ENCODE results near the gene SLC2A4.
"Not testable (repeated sequence)": the region's sequence is repeated elsewhere in the genome, so short reads cannot be mapped to it uniquely, and the experiment has no call there.

SLC2A4 gene

DNA sequence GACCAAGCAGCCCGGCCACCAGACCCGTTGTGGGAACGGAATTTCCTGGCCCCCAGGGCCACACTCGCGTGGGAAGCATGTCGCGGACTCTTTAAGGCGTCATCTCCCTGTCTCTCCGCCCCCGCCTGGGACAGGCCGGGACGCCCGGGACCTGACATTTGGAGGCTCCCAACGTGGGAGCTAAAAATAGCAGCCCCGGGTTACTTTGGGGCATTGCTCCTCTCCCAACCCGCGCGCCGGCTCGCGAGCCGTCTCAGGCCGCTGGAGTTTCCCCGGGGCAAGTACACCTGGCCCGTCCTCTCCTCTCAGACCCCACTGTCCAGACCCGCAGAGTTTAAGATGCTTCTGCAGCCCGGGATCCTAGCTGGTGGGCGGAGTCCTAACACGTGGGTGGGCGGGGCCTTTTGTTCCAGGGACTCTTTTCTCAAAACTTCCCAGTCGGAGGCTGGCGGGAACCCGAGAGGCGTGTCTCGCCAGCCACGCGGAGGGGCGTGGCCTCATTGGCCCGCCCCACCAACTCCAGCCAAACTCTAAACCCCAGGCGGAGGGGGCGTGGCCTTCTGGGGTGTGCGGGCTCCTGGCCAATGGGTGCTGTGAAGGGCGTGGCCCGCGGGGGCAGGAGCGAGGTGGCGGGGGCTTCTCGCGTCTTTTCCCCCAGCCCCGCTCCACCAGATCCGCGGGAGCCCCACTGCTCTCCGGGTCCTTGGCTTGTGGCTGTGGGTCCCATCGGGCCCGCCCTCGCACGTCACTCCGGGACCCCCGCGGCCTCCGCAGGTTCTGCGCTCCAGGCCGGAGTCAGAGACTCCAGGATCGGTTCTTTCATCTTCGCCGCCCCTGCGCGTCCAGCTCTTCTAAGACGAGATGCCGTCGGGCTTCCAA, at the start of gene SLC2A4:
Gene SLC2A4 (plus strand): TSS at position 645 of the 879 bp plus-strand sequence. CDS start 217 bp downstream, at position 862.
- in situ Hi-C loops (cut with MboI; ENCODE audit: low sequenced_read_pairs), result no loop called here

DNA sequence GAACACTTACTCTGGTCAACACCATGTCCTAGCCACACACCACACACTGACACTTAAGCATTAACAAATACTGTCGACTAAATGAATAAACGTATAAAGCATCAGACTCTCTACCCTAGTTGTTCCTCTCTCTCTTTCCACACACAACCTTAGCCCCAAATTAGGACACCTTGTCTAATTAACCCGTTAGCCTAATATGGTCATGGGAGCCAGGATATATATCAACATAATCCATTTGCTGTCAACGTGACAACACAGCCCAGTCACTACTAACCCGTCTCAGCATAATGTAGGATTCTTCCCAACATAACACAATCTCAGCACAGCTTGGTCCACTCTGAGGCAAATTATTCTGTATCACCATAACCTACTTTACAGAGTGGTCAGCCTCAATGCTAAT, 49.4 kb upstream of the SLC2A4 start:
- in situ Hi-C loops (cut with MboI; ENCODE audit: low sequenced_read_pairs), result no loop called here

DNA sequence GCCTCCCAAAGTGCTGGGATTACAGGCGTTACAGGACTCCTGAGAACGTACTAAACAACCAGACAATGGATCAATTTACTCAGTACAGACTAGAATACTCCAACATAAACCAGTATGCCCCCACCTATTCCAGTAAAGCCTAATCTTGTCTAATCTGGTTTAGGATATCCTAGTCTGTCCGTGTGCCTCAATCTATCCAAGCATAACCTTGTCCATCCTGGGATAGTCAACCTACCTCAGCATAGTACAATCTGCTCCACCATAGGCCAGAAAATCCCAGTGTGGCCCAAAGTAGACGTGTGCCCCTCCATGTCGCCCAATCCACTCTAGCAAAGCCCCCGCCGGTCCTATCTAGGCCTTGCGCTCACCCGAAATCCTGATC, 47.8 kb upstream of the SLC2A4 start:
- in situ Hi-C loops (cut with MboI; ENCODE audit: low sequenced_read_pairs), result no loop called here

DNA sequence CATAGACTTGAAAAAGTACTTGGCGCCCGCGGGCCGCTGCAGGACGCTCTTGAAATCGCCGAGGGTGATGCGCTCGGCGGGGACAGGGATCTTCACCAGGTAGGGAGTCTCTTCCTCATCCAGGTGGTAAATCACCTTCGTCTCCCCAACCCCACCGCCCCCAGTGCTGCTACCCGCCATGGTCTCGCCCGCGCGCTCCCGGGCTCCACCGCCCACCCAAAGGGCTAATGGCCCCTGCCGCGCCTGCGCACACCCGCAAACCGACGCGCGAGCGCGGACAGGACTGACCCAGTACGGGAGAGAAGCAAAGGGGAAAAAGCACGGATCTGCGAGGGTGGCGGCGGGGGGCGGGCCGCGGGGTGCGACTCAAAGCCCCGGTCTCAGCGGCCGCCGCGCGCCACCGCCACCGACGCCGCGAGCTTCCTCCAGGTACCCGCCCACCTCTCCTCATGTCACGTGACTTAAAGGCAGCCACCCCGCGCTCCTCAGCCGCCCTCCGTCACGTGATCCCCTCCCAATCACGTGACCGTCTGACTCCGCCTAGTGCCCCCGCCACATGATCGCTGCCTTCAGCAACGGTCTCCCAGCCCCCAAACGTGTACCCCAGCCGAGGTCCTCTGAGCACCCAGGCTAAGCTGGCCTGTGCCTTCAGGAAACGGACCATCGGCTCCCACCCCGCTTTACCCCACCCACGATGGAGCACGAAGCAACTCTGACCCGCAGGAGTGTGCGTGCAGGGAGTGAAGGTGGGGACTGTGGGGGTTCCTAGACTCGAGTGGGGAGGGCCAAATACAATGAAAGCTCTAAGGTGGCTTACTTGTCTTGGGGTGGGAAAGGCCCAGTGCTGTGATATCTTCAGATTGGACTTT, 47.2 kb upstream of the SLC2A4 start, which contains the start of gene DVL2:
Gene DVL2 (minus strand): TSS at position 435 of the 869 bp plus-strand sequence. CDS start 255 bp downstream, at position 180.
- in situ Hi-C loops (cut with MboI; ENCODE audit: low sequenced_read_pairs), result no loop called here

DNA sequence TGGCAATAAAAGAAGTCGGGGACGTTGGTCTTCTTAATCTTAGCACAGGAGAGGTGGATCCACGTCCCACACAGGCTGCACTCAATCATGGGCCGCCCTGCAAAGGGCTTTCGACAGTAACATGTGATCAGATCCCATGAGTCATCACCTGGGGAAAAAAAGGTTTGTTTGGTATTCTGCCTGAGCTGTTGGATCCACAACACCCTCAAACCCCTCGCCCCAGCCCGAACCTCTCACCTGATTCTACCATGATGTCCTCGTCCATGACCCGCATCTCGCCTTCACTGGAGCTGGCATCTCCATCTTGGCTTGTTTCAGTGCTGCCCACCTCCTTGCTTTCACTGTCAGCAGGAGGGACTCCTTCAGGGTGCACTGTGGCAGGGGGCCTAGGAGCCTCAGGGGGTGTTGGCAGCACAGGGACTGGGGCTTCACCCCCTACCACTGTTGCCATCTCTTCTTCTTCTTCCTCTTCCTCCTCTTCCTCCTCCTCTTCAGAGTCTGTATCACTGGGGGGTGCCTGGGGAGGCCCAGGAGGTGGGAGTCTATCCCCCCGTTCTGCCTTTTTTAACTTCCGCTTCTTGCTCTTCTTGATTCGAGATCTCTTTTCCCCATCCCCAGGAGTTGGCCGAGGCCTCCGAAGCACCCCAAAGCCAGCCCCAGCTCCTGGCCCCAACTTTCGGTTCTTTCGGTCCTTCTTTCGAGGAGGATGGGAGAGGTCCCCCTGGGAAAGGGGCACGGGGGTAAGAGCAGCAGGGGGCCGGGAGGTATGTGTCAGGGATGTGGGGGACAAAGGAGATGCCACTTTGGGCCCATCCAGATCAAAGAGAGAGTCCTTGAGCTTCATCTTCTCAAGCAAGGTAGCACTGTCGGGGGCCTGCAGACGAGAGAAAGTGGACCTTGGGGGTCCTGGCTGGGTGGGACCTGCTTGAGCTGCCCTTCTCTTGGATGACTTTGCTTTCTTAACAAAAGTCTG, 45.5 kb upstream of the SLC2A4 start:
- in situ Hi-C loops (cut with MboI; ENCODE audit: low sequenced_read_pairs), result no loop called here

DNA sequence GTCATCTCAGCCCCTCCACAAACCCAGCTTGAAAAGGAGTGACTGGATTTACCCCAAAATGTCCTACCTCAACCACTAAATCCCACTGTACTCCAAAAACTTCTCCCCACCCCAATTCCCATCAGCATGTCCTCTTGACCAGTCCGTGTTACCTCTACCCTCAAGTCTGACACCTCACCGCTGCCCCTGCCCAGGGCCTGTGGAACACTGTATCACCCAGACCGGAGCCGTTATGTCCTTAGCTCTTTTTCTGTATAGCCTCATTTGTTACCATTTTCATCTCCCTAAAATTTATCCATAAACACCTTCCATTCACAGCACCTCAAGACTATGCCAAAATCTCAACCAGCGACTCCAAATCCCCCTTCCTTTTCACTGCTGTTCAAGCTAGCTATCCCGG, 44.7 kb upstream of the SLC2A4 start:
- in situ Hi-C loops (cut with MboI; ENCODE audit: low sequenced_read_pairs), result no loop called here

DNA sequence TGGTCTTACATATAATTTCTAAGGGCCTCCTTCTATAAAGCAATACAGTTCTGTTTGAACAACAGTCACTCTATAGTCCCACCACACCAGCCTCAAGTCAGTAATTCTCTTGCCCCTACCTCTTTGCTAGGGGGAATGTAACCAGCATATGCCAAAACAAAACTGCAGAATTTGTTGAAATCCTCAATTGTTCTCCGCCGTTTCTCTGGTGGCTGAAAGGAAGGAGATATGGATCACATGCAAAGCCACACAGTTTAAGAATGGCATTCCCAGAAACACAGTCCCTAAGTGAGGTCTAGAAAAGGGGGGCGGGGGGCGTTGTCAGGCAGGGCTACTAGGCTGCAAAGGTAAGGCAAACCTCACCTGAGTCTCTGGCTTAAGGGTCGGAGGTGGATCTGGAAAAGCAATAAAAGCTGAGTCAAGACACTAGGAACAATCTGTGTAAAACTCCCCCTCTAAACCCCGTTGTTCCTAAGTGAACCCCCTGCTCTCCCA, 44.2 kb upstream of the SLC2A4 start:
- in situ Hi-C loops (cut with MboI; ENCODE audit: low sequenced_read_pairs), result no loop called here

DNA sequence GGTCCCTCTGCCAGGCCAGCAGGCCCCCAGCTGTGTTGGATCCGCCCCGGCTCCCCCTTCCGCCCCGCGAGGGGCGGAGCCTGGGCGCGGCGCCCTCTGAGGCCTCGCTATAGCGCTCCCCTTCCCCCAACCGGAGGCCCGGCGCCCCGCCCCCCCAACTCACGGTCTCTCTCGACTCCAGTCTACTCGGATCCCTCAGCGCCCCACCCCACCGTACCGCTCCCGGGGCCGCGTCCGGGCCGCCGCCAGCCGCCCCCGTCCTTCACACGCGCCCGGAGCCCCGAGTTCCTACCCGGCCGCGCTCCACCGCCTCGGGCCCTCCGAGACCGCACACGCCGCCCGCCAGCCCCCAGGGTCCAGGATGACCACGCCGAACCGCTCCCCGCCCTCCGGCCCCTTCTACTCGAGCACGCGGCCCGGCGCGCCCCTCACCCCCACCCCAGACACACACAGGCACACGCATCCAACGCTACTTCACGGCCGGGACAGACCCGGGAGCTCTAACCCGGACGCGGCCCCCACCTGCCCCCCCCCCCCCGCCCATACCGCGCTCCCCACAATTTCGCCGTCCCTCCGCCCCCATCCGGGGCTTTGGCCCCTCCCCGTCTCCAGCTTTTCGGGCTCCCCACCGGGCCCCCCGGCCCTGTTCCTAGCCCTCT, 43.6 kb upstream of the SLC2A4 start:
- in situ Hi-C loops (cut with MboI; ENCODE audit: low sequenced_read_pairs), result no loop called here

DNA sequence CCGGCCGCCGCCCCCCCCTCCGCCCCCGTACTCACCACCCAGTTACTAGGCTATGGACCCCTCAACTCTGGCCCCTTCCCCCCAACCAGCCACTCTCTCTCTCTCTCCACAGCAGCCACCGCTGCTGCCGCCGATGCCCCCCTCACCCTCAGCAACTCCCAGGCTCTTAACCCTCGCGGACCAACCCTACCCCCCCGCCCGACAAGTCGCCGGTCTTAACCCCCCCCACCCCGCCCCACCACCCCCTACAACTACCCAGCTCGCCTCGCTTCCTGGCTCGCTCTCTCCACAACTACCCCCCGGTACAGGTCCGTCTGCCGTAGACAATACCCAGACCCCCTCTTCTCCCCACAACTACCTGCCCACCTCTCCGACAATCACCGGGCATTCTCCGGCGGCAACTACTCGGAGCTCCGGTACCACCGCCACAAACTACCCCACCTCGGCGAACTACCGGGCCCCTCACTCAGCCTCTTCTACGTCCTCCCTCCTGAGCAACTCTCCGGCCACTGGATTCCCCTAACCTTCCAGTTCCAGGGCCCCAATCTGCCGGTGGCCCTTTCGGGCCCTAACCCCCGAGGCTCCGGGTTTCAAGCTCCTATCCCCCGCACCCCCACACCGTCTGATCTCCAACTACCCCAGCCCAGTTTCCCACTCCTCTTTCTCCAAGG, 43.0 kb upstream of the SLC2A4 start:
- in situ Hi-C loops (cut with MboI; ENCODE audit: low sequenced_read_pairs), result no loop called here

DNA sequence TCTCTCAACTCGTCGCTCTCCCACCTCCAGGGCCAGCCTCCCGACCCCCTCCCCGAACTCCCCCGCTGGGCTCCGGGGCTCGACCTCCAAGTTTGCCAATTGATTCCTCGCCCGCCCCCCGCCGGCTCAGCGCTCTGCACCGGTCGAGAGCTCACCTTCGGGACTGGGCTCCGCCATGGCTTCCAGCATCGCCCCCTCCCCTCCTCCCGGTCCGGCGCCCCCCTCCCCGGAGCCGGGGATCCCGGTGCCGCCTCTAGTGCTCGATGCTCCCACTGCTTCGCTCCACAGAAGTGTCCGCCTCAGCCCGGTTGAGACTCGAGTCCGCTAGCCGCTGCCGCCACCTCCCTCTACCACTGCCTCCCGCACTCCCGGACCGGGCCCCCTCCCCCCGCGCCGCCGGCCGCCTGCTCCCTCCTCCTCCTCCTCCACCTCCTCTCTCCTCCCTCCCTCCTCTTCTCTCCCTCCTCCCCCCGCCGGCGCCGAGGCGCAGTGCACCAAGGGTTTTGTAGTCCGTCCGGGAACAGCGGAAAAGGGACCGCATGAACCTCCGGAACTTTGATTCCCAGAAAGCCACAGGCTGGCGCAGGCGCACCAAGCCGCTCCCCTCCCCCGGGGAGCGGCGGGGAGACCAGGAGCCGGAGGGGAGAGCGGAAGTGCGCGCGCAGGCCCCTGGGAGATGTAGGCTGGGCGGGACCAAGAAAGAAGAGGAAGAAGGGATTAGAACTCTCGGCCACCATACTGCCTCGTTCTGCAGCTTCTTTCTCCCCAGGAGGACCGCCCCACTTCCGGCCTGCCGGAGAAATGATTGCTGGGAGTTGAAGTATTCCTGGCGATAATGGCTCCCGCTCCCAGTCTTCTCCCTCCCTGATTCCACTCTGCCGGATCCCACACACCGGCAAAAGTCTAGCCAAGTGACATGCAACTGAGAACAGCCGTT, 42.2 kb upstream of the SLC2A4 start, which contains the start of gene PHF23:
Gene PHF23 (minus strand): TSS at position 367 of the 937 bp plus-strand sequence. CDS start 178 bp downstream, at position 189.
- in situ Hi-C loops (cut with MboI; ENCODE audit: low sequenced_read_pairs), result no loop called here

DNA sequence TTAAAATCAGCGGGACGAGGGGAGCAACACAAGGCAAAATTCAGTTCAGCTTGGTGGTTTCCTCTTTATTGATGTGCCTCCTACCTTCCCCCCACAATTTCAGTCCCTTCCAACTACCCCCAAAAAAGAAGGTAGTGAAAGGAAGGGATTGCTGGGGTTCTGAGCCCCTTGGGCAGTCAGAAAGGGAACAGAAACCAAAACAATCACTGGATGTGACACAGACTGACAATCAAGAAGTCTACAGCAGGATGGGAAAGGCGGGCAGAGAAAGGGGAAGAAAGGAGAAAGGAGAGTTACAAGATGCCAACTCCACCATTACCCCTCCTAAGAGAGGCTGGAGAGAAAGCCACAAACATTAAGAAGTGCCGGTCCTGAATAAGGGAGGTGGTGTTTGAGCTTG, 41.1 kb upstream of the SLC2A4 start:
- in situ Hi-C loops (cut with MboI; ENCODE audit: low sequenced_read_pairs), result no loop called here

DNA sequence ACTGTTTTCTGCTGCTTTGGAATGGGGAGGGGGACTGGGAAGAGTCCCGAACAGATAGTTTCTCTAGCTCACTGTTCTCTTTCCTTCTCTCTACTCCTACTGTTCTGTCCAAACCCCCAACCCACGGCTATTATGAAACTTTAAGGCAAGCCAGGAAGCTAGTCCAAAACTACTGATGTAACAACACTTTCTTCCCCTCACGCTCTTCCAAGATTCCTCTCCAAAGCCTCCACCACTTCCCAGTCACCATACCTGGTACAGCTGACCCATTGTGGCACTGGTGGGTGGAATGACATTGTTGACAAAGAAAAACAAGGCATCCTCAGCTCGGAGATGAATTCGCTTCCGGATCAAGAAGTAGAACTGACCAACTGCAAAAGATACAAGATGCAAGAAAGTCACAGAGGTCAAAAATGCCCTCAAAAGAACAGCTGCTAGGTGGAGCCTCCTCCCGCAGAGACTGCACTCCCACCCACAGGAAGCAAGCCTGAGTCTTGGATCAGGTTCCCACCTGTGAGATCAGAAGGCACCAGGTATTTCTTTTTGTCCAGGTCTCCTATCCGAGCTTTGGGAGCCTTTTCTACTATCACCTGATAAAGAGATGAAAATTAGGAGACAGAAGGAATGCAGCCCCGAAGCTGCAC, 40.3 kb upstream of the SLC2A4 start:
- in situ Hi-C loops (cut with MboI; ENCODE audit: low sequenced_read_pairs), result no loop called here

DNA sequence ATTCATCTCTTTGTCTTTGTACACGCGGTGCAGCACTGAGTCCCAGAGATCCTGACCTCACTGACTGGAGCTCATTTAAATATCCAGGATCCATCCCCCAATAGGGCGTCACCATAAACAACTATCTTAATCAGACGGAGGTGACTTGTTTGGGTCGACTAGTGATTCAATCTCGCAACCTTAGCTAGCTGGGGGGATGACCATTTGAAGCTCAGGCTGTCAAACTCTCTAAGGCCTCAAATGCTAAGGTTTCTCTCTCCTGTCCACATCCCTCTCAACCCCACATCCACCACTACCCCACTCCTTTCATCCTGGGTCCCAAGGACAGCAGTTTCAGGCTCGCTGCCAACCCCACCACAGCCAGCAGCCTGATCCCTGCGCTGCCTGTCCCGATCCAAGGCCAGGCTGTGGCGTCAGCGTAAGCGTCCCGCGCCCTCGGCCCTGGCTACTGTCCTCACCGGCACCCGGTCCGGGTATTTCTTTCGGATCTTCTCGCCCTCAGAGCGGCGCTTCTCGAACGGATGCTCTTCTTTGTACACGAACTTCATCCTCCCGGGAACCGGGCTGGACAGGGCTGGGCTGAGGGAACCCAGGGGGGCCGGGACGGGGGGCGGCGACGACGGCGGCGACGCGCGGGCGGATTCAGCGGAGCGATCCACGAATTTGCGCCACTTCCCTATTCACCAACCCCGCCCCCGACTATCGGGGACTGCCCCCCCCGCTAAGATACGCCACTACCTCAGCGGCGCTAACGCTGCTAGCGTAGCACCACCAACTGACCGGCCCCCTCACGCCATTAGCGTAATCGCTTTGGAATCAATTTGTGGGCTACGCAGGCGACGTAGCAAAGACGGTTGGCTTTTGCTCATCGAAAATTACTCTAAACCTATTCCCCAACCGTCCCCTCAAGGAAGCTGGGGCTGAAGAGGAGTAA, 39.5 kb upstream of the SLC2A4 start, which contains the start of gene GABARAP:
Gene GABARAP (minus strand): TSS at position 667 of the 934 bp plus-strand sequence. CDS start 119 bp downstream, at position 548.
- in situ Hi-C loops (cut with MboI; ENCODE audit: low sequenced_read_pairs), result no loop called here

DNA sequence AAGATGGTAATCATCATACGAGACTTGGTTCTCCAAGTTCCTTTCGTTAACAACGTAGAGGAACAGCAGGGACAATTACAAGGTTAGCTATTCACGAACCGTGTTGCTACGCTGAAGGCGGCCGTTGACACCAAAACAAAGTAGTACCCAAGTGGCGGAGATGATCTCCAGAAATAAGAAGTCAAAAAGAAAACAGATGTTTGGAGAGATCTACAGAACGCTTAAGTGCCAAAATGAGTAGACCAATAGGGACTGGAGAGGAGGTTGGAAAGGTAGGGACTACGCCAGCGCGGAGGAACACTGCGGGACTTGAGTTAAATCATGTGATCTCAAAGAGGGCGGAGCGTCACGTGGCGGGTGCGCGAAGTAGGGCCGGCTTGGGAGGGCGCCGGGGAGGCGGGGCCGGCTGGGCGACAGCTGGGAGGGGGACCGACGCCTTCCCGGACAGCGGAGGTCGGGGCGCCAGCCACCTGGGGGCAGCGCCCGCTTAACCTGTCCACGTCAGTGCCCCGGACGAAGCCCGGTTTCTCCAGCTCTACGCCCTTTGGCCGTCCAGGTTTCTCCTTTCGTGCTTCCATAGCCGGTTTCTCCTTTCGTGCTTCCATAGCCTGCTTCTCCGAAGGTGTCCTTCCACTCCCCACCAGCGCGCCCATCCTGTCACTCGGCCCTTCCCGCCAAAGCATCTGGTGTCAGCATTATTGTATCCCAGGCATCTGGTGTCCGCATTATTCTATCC, 38.6 kb upstream of the SLC2A4 start:
- in situ Hi-C loops (cut with MboI; ENCODE audit: low sequenced_read_pairs), result no loop called here

DNA sequence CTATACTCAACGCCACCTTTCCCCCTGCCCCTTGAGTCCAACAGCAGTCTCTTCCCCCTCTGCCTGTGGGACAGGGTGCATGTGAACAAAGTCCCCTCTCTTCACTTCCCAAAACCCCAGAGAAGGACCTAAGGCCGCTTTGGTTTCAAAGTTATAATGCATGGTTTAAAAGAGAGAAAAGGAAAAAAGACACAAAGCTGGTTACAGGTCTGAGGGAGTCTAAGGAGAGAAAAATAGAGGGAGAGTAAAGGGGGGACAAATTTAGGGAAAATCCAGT, 38.1 kb upstream of the SLC2A4 start:
- in situ Hi-C loops (cut with MboI; ENCODE audit: low sequenced_read_pairs), result no loop called here

DNA sequence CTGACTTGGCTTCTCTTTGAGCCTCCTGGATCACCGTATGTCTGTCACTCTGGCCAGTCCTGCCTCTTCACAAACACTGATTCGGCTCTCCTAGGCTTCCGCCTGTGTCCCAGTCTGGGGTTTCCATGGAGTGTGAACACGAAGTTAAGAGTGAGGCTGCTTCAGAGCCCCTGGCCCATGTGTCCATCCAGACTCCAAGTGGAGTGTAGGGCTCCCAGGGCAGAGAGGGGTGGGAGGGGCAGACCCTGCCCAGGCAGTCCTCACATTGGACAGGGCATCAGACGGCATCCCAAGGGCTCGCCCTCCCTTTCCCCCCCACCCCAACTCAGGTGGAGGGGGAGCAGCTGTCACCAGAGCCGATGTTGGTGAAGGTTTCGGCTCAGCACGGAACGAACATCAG, 37.7 kb upstream of the SLC2A4 start:
- in situ Hi-C loops (cut with MboI; ENCODE audit: low sequenced_read_pairs), result not testable (repeated sequence)

All from HL-60/S4 treated with phorbol 12-myristate 13-acetate at 8.2 ng/mL for 4 days and 3 days (cell line).